GM18520 (cell line): ENCODE results near the gene SLC6A5.

ENCODE experiments used
- ATAC-seq: cut with Tn5 transposase; IDR thresholded peaks from one replicate; pipeline ENCODE4 v1.9.1; 2021; ENCODE audit not compliant: unreplicated experiment

The SLC6A5 gene

GRCh38 chr11:20620988-20621387 is 21.6 kb downstream of the SLC6A5 start:
- no peak for ATAC-seq

- ATAC-seq = no peak
Observed at GRCh38 chr11:20621679-20622078, 22.3 kb downstream of the SLC6A5 start.

GRCh38 chr11:20623252-20623651 is 23.8 kb downstream of the SLC6A5 start:
- ATAC-seq = no peak

- ATAC-seq = no peak
Observed at GRCh38 chr11:20626279-20626678, 26.9 kb downstream of the SLC6A5 start.

GRCh38 chr11:20627026-20627425 is 27.6 kb downstream of the SLC6A5 start:
- no peak for ATAC-seq

GRCh38 chr11:20627701-20628100 is 28.3 kb downstream of the SLC6A5 start:
- ATAC-seq = no peak

- ATAC-seq = no peak
Observed at GRCh38 chr11:20631519-20632168, 32.2 kb downstream of the SLC6A5 start.

- ATAC-seq = no peak
Observed at GRCh38 chr11:20632169-20632532, 32.7 kb downstream of the SLC6A5 start.

- no peak for ATAC-seq
Observed at GRCh38 chr11:20634044-20634443, 34.6 kb downstream of the SLC6A5 start.

GRCh38 chr11:20634781-20635180 is 35.4 kb downstream of the SLC6A5 start:
- ATAC-seq = no peak

- ATAC-seq = no peak
Observed at GRCh38 chr11:20638074-20638473, 38.7 kb downstream of the SLC6A5 start.

- ATAC-seq = no peak
Observed at GRCh38 chr11:20639688-20640087, 40.3 kb downstream of the SLC6A5 start.

- no peak for ATAC-seq
Observed at GRCh38 chr11:20640401-20640800, 41.0 kb downstream of the SLC6A5 start.

- ATAC-seq = no peak
Observed at GRCh38 chr11:20644360-20644759, 45.0 kb downstream of the SLC6A5 start.

- ATAC-seq = no peak
Observed at GRCh38 chr11:20647976-20648565, 48.7 kb downstream of the SLC6A5 start.

- no peak for ATAC-seq
Observed at GRCh38 chr11:20652150-20652806, 52.9 kb downstream of the SLC6A5 start.

- ATAC-seq = no peak
Observed at GRCh38 chr11:20654038-20654437, 54.6 kb downstream of the SLC6A5 start.

GRCh38 chr11:20656901-20657300 is 57.5 kb downstream of the SLC6A5 start:
- no peak for ATAC-seq

- no peak for ATAC-seq
Observed at GRCh38 chr11:20658135-20658534, 58.7 kb downstream of the SLC6A5 start.

GRCh38 chr11:20661445-20661844 is 62.0 kb downstream of the SLC6A5 start:
- no peak for ATAC-seq

GRCh38 chr11:20661850-20662249 is 62.4 kb downstream of the SLC6A5 start:
- ATAC-seq = no peak

- ATAC-seq = no peak
Observed at GRCh38 chr11:20668131-20668809, 68.9 kb downstream of the SLC6A5 start.
